GM19035 (cell line): Measurements from ENCODE around the gene TMC1.

Experiments
- ATAC-seq: cut with Tn5 transposase; IDR thresholded peaks from one replicate; pipeline ENCODE4 v1.9.1; 2021; ENCODE audit not compliant: unreplicated experiment

The TMC1 gene

DNA sequence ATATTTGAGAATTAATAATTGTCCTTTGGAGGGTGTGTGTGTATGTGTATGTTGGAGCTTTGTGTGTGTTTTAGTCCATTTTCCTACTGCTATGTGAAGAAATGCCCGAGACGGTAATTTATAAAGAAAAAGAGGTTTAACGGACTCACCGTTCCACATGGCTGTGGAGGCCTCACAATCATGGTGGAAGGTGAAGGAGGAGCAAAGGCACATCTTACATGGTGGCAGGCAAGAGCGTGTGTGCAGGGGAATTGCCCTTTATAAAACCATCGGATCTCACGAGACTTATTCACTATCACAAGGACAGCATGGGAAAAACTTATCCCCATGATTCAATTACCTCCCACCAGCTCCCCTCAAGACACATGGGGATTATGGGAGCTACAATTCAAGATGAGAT, 44.1 kb downstream of the TMC1 start:
- no peak for ATAC-seq

DNA sequence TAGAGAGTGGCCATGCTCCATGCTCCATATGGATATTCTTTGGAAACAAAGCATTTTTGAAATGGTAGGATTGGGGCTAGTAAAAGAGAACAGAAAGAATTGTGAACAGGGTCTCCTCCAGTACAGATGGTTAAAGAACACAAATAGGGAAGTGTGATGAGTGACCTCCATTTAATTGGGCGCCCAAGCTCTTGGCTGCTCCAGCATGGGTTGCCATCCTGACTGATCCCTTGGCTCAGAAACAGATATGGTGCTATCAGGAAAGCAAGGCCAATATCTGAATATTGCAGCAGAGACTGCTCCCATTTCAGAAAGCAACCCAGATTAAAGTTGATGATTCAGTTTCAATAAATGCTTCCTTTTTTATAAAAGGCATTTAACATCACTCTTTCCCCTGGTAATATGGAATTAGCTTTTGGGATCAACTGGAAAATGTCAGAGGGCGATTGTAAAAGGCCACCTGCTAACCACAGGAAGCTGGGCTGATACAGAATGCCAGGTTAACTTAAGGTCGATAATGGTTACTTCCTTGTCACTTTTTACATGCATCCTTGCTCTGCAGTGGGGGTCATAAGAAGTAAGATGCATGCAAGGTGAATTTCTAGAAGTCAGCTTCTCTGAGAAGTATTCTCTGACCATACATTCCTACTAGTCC, 52.9 kb downstream of the TMC1 start:
- ATAC-seq: no peak

- no peak for ATAC-seq
Measured at GRCh38 chr9:72575666-72576065, 54.3 kb downstream of the TMC1 start.

GRCh38 chr9:72576087-72576486, 54.7 kb downstream of the TMC1 start:
- no peak for ATAC-seq

GRCh38 chr9:72577212-72577753, 55.9 kb downstream of the TMC1 start:
- no peak for ATAC-seq

GRCh38 chr9:72579190-72579589, 57.8 kb downstream of the TMC1 start:
- no peak for ATAC-seq

DNA sequence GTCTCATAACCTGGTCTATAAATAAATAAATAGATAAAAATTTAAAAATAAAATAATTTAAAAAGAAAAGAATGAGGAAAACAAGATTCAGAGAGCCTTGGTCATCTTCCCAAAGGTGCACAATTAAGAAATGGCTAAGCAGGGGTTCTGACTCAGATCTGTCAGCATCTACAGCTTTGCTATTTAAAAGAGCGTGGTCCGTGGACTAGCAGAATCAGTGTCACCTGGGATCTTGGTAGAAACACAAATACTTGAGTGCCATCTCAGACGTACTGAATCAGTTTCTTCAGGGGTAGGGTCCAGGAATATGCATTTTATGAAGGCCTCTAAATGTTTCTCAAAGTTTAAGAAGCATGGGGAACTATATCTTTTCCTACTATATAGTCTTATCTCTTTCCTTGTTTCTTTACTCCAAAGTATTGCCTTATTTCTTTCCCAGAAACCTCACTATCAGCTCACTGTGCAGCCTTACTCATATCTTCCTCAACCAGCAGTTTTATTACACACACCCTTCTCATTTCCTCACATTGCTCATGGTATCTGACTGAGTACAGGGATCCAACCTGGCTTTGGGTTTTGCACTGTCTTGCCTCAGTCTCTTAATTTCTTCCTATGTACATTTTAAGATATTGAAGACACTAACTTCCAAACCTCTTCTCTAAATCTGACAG, 58.6 kb downstream of the TMC1 start:
- no peak for ATAC-seq

GRCh38 chr9:72581694-72582093, 60.3 kb downstream of the TMC1 start:
- no peak for ATAC-seq

GRCh38 chr9:72583370-72583769, 62.0 kb downstream of the TMC1 start:
- ATAC-seq: no peak

DNA sequence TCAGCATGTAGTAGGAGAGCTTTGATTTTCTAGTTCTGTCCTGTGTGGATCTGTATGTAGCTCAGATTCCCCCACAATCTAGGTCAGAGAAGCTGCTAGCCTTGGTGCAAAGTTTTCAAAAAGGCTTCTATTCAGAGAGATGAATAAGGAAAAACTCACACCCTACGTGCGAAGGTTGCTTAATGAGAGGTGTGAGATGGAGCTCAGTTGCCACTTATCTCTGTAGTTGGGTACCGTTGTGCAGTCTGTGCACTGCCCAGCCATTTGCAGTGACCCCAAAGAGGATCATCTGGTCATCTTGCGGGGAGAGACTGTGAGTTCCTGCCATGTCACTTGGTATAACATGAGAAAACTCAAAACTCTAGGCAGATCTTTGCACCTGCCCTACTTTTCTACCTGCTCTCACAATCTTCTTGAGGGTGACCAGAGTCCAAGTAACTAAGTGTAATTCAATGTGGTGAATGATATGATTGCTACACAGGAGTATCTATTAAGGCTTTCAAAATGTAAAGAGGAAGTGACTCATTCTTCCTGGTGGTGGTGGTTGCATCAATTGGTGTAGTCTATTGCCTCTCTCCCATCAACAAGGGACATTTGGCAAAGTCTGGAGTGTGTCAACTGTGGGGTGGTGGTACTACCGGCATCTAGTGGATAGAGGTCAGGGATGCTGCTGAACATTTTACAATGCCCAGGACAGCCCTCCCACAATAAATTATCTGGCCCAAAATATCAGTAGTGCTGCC, 65.2 kb downstream of the TMC1 start:
- ATAC-seq: no peak

- no peak for ATAC-seq
Measured at GRCh38 chr9:72588336-72588735, 66.9 kb downstream of the TMC1 start.

- ATAC-seq: no peak
Measured at GRCh38 chr9:72589667-72590521, 68.5 kb downstream of the TMC1 start.

DNA sequence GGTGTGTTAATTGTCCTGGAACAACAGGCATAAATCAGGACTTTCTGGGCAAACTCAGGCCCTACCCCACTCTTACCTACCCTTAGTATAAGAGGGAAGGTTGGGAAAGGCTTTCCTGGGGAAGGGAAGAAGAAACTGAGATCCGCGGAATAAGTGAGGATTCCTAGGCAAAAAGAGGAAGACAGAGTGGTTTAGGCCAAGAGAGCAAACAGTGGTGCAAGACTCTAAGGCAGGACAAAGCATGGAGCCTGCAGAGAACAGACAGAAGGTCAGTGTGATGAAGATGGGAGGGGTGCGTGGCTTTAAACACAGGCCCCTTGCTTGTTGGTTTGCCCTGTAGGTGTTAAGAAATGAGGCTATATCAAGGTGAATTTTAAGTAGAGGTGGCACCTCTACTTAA, 69.4 kb downstream of the TMC1 start:
- no peak for ATAC-seq

DNA sequence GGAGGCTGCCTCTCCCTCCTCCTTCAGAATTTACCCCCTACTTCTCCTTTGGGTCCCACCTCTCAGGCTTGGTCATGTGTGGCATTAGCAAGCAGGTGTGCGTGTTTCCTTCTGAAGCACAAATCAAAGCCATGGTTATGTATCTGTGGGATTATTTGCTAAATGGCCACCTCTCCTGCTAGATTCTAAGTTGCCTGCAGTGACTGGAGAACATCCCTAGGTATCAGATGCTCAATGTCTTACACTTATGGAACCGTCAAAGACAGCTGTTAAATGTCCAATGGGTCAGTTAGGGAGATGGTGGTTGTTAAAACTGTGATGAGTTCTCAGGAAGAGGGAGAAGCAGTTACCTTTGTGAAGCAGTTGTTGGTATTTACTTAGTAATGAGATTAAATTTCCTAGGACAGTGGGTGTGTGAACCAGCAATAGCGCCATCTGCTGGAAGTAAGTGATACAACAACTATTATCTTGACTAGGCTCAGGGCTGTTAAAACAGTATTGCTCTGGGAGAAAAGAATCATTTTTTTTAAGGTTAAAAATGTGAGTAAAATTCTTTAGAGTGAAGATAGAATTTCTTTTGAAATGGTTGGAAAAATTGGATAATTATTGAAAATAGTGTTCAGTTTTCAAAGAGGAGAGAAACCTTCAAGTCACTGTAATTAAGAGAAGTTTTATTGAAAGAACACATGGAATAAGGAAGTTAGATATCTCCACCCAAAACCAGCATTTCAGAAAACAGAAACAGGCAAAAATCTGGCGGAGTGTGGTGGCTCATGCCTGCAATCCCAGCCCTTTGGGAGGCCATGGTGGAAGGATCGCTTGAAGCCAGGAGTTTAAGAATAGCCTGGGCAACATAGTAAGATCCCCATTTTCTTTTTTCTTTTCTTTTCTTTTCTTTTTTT, 71.3 kb downstream of the TMC1 start:
- ATAC-seq: peak; percentile 81

- ATAC-seq: no peak
Measured at GRCh38 chr9:72596451-72597180, 75.2 kb downstream of the TMC1 start.

- no peak for ATAC-seq
Measured at GRCh38 chr9:72597181-72597517, 75.7 kb downstream of the TMC1 start.

DNA sequence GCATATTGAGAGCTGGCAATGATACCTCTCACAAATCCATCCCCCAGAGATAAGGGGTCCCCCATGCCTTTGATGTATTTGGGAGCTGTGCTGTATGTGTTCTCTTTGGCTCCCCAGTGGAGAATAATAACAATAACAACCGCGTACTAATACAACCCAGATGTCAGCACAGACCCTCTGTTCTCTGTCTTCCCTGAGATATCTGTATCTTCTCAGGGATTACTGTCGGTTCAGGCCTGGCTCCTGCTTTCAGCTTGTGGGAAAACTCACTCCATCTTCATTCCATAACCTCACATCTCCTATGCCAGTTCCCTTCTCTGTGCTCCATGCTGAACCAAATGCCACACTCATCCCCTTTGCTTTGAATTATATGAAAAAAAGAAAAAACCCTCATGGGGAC, 76.2 kb downstream of the TMC1 start:
- no peak for ATAC-seq

- ATAC-seq: no peak
Measured at GRCh38 chr9:72598639-72599038, 77.2 kb downstream of the TMC1 start.

GRCh38 chr9:72599874-72600534, 78.6 kb downstream of the TMC1 start:
- ATAC-seq: no peak
